K562 (cell line): Measurements from ENCODE around the gene SCRG1. TPM values are rescaled to one million over a fixed set of nuclear protein-coding genes. Genes with fewer than 3 reads are reported as not detected.
A peak's percentile ranks its signal among the peaks of the same experiment; 100 is the strongest.

Experiments used
- ATAC-seq: fragments of 200-7000 bp; cut with Tn5 transposase; 3 replicates; pipeline ENCODE4 v1.9.1; 2020; ENCODE audit warnings: moderate library complexity
- BruUV-seq: library from RNA; stranded (reverse); fragments of 400-500 nt; replicated peaks from 2 replicates; lab custom pipeline; 2021; lab: Mats Ljungman, UMichigan
- CTCF ChIA-PET: fragments of 300-600 bp; formaldehyde crosslinking; extraction: SDS; loops from one replicate; lab custom pipeline; 2021; ENCODE audit warnings: low intra/inter-chr PET ratio; lab: Yijun Ruan, JAX
- POLR2A ChIA-PET: fragments of 300-600, 350-650 bp; sonication (Branson Sonifier 250); formaldehyde crosslinking; extraction: SDS; loops from one replicate; lab custom pipeline; 2021; ENCODE audit warnings: antibody characterized with exemption, inconsistent platforms; lab: Yijun Ruan, JAX
- DNase-seq, 4 experiments: peaks; one replicate each; pipeline versions ENCODE4 v3.0.0 to v3.0.0-alpha.2; 2011 to 2018; ENCODE audit warnings: low spot score in 3 of 4, mixed read lengths in 3 of 4; ENCODE audit errors: extremely low read depth in 1 of 4
- FAIRE-seq: peaks from 2 replicates; lab custom pipeline; 2011; peaks lifted over from hg19 to GRCh38; lab: Jason Lieb, UNC
- H2AFZ ChIP-seq: 2 replicates; pipeline ENCODE4 v1.6.0; 2011; ENCODE audit warnings: low read depth, low read length, control low read depth, inconsistent platforms
- H3K27ac ChIP-seq: fragments of 200-600 bp; 3 replicates; pipeline ENCODE4 v1.8.0; 2011; ENCODE audit warnings: low read depth, mild to moderate bottlenecking, control low read depth, inconsistent platforms, low read length, moderate library complexity, mixed read lengths; ENCODE audit errors: extremely low read depth
- H3K27me3 ChIP-seq, 2 experiments: fragments of 300-600 bp in 1 of 2; 2 replicates in 1 of 2; 3 replicates in 1 of 2; pipeline versions ENCODE4 v1.6.0 to v1.8.0; 2011; ENCODE audit warnings: inconsistent platforms in 2 of 2, low read length in 2 of 2, mild to moderate bottlenecking in 1 of 2, mixed read lengths in 1 of 2, moderate library complexity in 1 of 2; ENCODE audit not compliant: control insufficient read depth in 2 of 2, insufficient read depth in 2 of 2
- H3K36me3 ChIP-seq: fragments of 300-600 bp; 3 replicates; pipeline ENCODE4 v1.8.0; 2011; ENCODE audit warnings: mild to moderate bottlenecking, low read length, inconsistent platforms; ENCODE audit not compliant: control insufficient read depth, insufficient read depth
- H3K4me1 ChIP-seq, 2 experiments: fragments of 200-600 bp in 1 of 2; replicated peaks in 1 of 2; 2 replicates in 1 of 2; 3 replicates in 1 of 2; pipeline versions ENCODE4 v1.5.1 to v1.8.0; 2011; ENCODE audit warnings: inconsistent platforms in 2 of 2, low read length in 2 of 2, mild to moderate bottlenecking in 1 of 2, mixed read lengths in 1 of 2, moderate library complexity in 1 of 2; ENCODE audit not compliant: control insufficient read depth in 2 of 2, insufficient read depth in 2 of 2
- H3K4me2 ChIP-seq: 2 replicates; pipeline ENCODE4 v1.6.1; 2011; ENCODE audit warnings: low read length, control low read depth, inconsistent platforms, mixed read lengths; ENCODE audit not compliant: insufficient read depth
- H3K4me3 ChIP-seq: fragments of 200-600 bp; sonication (generic), shearing (Covaris generic); 2 replicates; pipeline ENCODE4 v1.5.1; 2016; ENCODE audit warnings: control low read depth, inconsistent platforms
- H3K79me2 ChIP-seq: fragments of 200-600 bp; 3 replicates; pipeline ENCODE4 v1.8.0; 2011; ENCODE audit warnings: low read length, inconsistent platforms; ENCODE audit not compliant: control insufficient read depth, insufficient read depth
- H3K9ac ChIP-seq, 2 experiments: 2 replicates each; pipeline versions ENCODE4 v1.6.0 to v1.6.1; 2011; ENCODE audit warnings: low read depth in 2 of 2, low read length in 2 of 2, control low read depth in 1 of 2, inconsistent platforms in 1 of 2, mild to moderate bottlenecking in 1 of 2, mixed read lengths in 1 of 2; ENCODE audit not compliant: insufficient read depth in 1 of 2
- H3K9me1 ChIP-seq: one replicate; pipeline ENCODE4 v1.6.0; 2011; ENCODE audit warnings: inconsistent platforms, mild to moderate bottlenecking, low read length, moderate library complexity; ENCODE audit not compliant: control insufficient read depth, insufficient read depth
- H3K9me3 ChIP-seq: replicated peaks from 2 replicates; pipeline ENCODE4 v1.5.1; 2011; ENCODE audit warnings: low read depth, low read length, inconsistent platforms; ENCODE audit not compliant: control insufficient read depth, insufficient read depth
- H4K20me1 ChIP-seq: replicated peaks from 2 replicates; pipeline ENCODE4 v1.6.1; 2011; ENCODE audit warnings: low read length, inconsistent platforms, mixed read lengths; ENCODE audit not compliant: control insufficient read depth, insufficient read depth
- CBFA2T3 ChIP-seq: fragments of 450-650 bp; IDR thresholded peaks from 2 replicates; pipeline ENCODE4 v1.6.1; 2017
- DLX4 ChIP-seq: fragments of 250-450 bp; sonication (Bioruptor Pico); IDR thresholded peaks from 2 replicates; pipeline ENCODE4 v1.6.1; 2021; ENCODE audit warnings: mild to moderate bottlenecking
- FOSL1 ChIP-seq: fragments of 200-800 bp; sonication (Bioruptor generic); conservative IDR thresholded peaks from 2 replicates; pipeline ENCODE4 v1.6.1; 2016; ENCODE audit warnings: missing genetic modification characterization, missing compliant biosample characterization
- JUND ChIP-seq, 2 experiments: IDR thresholded peaks; 2 replicates in 1 of 2; 3 replicates in 1 of 2; pipeline ENCODE4 v1.6.1; 2011; ENCODE audit warnings: borderline replicate concordance in 2 of 2, low read depth in 2 of 2, low read length in 2 of 2, improper control_type of control experiment in 1 of 2, missing biosample characterization in 1 of 2, missing genetic modification characterization in 1 of 2, missing genetic modification reagents in 1 of 2
- KAT7 ChIP-seq: sonication (generic); formaldehyde crosslinking; IDR thresholded peaks from 2 replicates; pipeline ENCODE4 v1.8.0; 2022; ENCODE audit warnings: missing genetic modification reagents, mild to moderate bottlenecking, borderline replicate concordance
- LEF1 ChIP-seq: fragments of 450-650 bp; IDR thresholded peaks from 2 replicates; pipeline ENCODE4 v1.6.1; 2016; ENCODE audit warnings: mild to moderate bottlenecking
- MCM7 ChIP-seq, 2 experiments: fragments of 450-650 bp; IDR thresholded peaks; 2 replicates each; pipeline ENCODE4 v1.6.1; 2016 to 2018
- PTBP1 ChIP-seq: fragments of 200-400 bp; formaldehyde crosslinking; IDR thresholded peaks from 2 replicates; pipeline ENCODE4 v1.6.1; 2017; ENCODE audit warnings: low read depth, low read length
- ZNF586 ChIP-seq: fragments of 450-650 bp; formaldehyde crosslinking; conservative IDR thresholded peaks from 2 replicates; pipeline ENCODE4 v1.4.0; 2020; ENCODE audit warnings: mild to moderate bottlenecking, moderate library complexity
- WGBS: fragments of 100-300 bp; shearing (Covaris generic); methylation state at CpG from one replicate; pipeline ENCODE4 v1.1.6; 2016; ENCODE audit warnings: low coverage, mixed read lengths; ENCODE audit not compliant: insufficient coverage; ENCODE audit errors: missing lambda C conversion rate; 5-methylcytosine and 5-hydroxymethylcytosine counted together
- in situ Hi-C: fragments of 300-500 bp; cut with MboI; formaldehyde crosslinking; loops from 4 replicates; pipeline ENCODE4 v1.15.0; 2018; ENCODE audit warnings: inconsistent platforms, mixed read lengths
- intact Hi-C: fragments of 100-400 bp; cut with micrococcal nuclease; formaldehyde crosslinking; loops from 2 replicates; pipeline ENCODE4 v1.14.2; 2022
- polyA plus RNA-seq, 8 experiments: library from polyadenylated mRNA; depleted of rRNA in 4 of 8; stranded (reverse) in 5 of 8; unstranded in 3 of 8; fragments of >200 nt; fragmentation: Nextera tagmentation in 2 of 8; fragmentation: Illumina TruSeq in 1 of 8; extraction: Ambion mirVana in 2 of 8; extraction: Trizol in 1 of 8; gene quantifications; 2 replicates each; pipeline versions ENCODE4 v1.2.1 to v1.2.3, GENCODE V29; 2011 to 2014; ENCODE audit warnings: inconsistent platforms in 1 of 8, missing spikeins in 1 of 8
- total RNA-seq, 7 experiments: library from RNA; depleted of rRNA in 6 of 7; stranded (reverse); fragments of >200 nt in 6 of 7; fragmentation: Illumina TruSeq in 2 of 7; extraction: Trizol in 2 of 7; gene quantifications; 2 replicates each; pipeline versions ENCODE4 v1.2.1 to v1.2.3, GENCODE V29; 2011 to 2021; ENCODE audit warnings: low replicate concordance in 1 of 7
- TF ChIP-seq, protein P1 (sequence below): sonication (generic); IDR thresholded peaks from 2 replicates; pipeline ENCODE4 v1.6.1; 2016
- TF ChIP-seq, protein P2 (sequence below): sonication (generic); formaldehyde crosslinking; IDR thresholded peaks from 2 replicates; pipeline ENCODE4 v1.9.0; 2022; ENCODE audit warnings: mild to moderate bottlenecking, missing genetic modification reagents

SCRG1 gene
- total and polyA plus RNA-seq, 9 of the 15 experiments (the other 6 are each of a cell fraction or from before 2014, with no cell fraction given), result 0.01 TPM; not detected in 7

- 10% methylated on average over 4 of the region's 4 CpGs for WGBS
- DNase-seq (peak in 2 of 4 experiments; percentile 22 to 23), ATAC-seq (no peak), FAIRE-seq (no peak)
- no TSS peak for BruUV-seq
- no peak overlapping the region for H3K27ac ChIP-seq
- no peaks in the 10 kb centered on the region for H3K9me1 ChIP-seq
- peaks cover 26% of the 10 kb centered on the region for H3K79me2 ChIP-seq
- TF ChIP-seq LEF1 (no peak), ZNF586 (CRISPR knock-in tag) (no peak), FOSL1 (tag) (peak; percentile 49), CBFA2T3 (peak; percentile 38), KAT7 (no peak), MCM7 (IDR thresholded peaks at IDR 0.05) (no peak), JUND (IDR thresholded peaks at IDR 0.05; ENCODE audit: borderline replicate concordance, low read depth, low read length) (peak; percentile 27; the same call in 1 of the 2 replicates), JUND (tag; IDR thresholded peaks at IDR 0.05; ENCODE audit: borderline replicate concordance, low read depth, low read length) (no peak), PTBP1 (no peak), DLX4 (CRISPR knock-in tag) (no peak)
- TF ChIP-seq, protein P1, sequence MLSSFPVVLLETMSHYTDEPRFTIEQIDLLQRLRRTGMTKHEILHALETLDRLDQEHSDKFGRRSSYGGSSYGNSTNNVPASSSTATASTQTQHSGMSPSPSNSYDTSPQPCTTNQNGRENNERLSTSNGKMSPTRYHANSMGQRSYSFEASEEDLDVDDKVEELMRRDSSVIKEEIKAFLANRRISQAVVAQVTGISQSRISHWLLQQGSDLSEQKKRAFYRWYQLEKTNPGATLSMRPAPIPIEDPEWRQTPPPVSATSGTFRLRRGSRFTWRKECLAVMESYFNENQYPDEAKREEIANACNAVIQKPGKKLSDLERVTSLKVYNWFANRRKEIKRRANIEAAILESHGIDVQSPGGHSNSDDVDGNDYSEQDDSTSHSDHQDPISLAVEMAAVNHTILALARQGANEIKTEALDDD, result peak; percentile 58
- TF ChIP-seq, protein P2, sequence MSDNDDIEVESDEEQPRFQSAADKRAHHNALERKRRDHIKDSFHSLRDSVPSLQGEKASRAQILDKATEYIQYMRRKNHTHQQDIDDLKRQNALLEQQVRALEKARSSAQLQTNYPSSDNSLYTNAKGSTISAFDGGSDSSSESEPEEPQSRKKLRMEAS (CRISPR knock-in tag), result no peak
- H3K4me1 ChIP-seq, result peaks cover 3 to 6% of the 10 kb centered on the region in 2 experiments; a peak in 3 of 5 replicates
- H3K27me3 ChIP-seq, result no peaks in the 10 kb centered on the region
- H2AFZ ChIP-seq, result peak overlapping the region; percentile 37
- intact Hi-C loops (no loop called here), in situ Hi-C loops (loop anchor here (5.0 kb wide), 1 partner anchor 36 kb away; the partner anchor contains the start of gene HMGB2)
- peak overlapping the region; percentile 38; the same call in 1 of the 2 replicates for H3K4me2 ChIP-seq
- H3K9ac ChIP-seq, result no peak overlapping the region
- H3K9me3 ChIP-seq, result no peaks in the 10 kb centered on the region
- no peak overlapping the region for H3K4me3 ChIP-seq
- H4K20me1 ChIP-seq, result no peaks in the 10 kb centered on the region
- POLR2A ChIA-PET, result interaction anchor here (7.6 kb wide), 1 partner anchor 35 kb away, joined by 123 read pairs; the partner anchor contains the start of gene HMGB2
- CTCF ChIA-PET, result no interaction called here
- H3K36me3 ChIP-seq, result no peaks in the 10 kb centered on the region
Observed at GRCh38 chr4:173367946-173368345, 31.0 kb downstream of the SCRG1 start.
